Endothelial cell of umbilical vein (primary cell): ENCODE results near the gene PRXL2B.

Source experiments
- EZH2 ChIP-seq: IDR thresholded peaks from 2 replicates; pipeline ENCODE4 v1.6.1; 2012; ENCODE audit warnings: borderline replicate concordance, low read depth, mild to moderate bottlenecking, moderate library complexity, low read length, inconsistent platforms; ENCODE audit not compliant: severe bottlenecking
- FOS ChIP-seq: IDR thresholded peaks from 2 replicates; pipeline ENCODE4 v1.6.1; 2011; ENCODE audit warnings: mild to moderate bottlenecking, low read length, moderate library complexity, borderline replicate concordance; ENCODE audit not compliant: insufficient read depth
- JUN ChIP-seq: IDR thresholded peaks from 2 replicates; pipeline ENCODE4 v1.6.1; 2011; ENCODE audit warnings: borderline replicate concordance, low read depth; ENCODE audit not compliant: insufficient read length, insufficient read depth
- MYC ChIP-seq: IDR thresholded peaks from one replicate; pipeline ENCODE4 v1.6.1; 2011; ENCODE audit warnings: mild to moderate bottlenecking, low read depth, low read length
- POLR2A ChIP-seq: IDR thresholded peaks from 2 replicates; pipeline ENCODE4 v1.6.1; 2012; ENCODE audit warnings: low read depth, mild to moderate bottlenecking, control low read depth, low read length
- POLR2AphosphoS5 ChIP-seq: IDR thresholded peaks from 2 replicates; pipeline ENCODE4 v1.6.1; 2012; ENCODE audit warnings: low read depth, mild to moderate bottlenecking, control low read depth, low read length, moderate library complexity; ENCODE audit not compliant: insufficient read depth
- TF ChIP-seq, protein P1 (sequence below), 2 donors: IDR thresholded peaks; 1 replicate in 1 of 2; 2 replicates in 1 of 2; pipeline ENCODE4 v1.5.1; 2011; ENCODE audit warnings: low read length in 2 of 2, mild to moderate bottlenecking in 2 of 2, moderate library complexity in 2 of 2, control low read depth in 1 of 2, inconsistent platforms in 1 of 2, low read depth in 1 of 2; ENCODE audit not compliant: insufficient read depth in 1 of 2; ENCODE audit errors: extremely low read depth in 1 of 2
- TF ChIP-seq, protein P2 (sequence below): IDR thresholded peaks from 2 replicates; pipeline ENCODE4 v1.6.1; 2011; ENCODE audit not compliant: insufficient read depth, insufficient read length

DNA sequence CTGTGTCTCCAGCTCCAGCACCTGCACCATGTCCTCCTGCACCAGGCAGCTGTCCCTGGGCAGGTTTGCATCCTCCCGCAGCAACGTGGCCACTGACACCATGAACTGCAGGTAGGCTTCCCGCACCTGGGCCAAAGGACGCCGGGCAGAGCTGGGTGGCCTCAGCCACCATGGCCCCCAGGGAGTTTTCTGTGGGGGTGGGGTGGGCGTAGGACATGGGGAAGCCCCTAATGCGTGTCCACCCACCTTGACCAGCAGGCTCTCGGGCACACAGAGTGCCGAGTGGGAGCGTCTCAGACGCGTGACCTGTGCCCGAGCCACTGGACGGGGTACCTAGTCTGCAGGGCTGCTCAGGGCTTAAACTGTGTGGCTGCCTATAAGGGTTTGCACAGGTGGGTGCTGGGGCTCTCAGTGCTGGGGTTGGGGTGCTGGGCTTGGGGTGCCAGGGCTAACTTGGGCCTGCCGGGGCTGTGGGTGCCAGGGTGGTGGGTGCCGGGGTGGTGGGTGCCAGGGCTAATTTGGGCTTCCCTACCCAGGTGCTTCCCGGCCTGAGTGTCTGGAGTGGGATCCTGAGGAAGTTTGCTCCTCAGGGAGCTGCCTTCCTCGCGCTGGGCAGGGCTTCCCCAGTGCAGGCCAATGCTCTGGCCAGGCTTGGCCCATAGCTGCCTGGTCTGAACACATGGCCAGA lies 17.7 kb downstream of the PRXL2B start:
- TF ChIP-seq, protein P1, sequence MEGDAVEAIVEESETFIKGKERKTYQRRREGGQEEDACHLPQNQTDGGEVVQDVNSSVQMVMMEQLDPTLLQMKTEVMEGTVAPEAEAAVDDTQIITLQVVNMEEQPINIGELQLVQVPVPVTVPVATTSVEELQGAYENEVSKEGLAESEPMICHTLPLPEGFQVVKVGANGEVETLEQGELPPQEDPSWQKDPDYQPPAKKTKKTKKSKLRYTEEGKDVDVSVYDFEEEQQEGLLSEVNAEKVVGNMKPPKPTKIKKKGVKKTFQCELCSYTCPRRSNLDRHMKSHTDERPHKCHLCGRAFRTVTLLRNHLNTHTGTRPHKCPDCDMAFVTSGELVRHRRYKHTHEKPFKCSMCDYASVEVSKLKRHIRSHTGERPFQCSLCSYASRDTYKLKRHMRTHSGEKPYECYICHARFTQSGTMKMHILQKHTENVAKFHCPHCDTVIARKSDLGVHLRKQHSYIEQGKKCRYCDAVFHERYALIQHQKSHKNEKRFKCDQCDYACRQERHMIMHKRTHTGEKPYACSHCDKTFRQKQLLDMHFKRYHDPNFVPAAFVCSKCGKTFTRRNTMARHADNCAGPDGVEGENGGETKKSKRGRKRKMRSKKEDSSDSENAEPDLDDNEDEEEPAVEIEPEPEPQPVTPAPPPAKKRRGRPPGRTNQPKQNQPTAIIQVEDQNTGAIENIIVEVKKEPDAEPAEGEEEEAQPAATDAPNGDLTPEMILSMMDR (IDR thresholded peaks at IDR 0.05; ENCODE audit: extremely low read depth in 1 of 2, insufficient read depth in 1 of 2, low read depth in 1 of 2, low read length in 2 of 2), result no peak
- TF ChIP-seq EZH2 (no peak), POLR2A (no peak), FOS (no peak), POLR2AphosphoS5 (no peak), JUN (no peak), MYC (no peak)
- TF ChIP-seq, protein P2, sequence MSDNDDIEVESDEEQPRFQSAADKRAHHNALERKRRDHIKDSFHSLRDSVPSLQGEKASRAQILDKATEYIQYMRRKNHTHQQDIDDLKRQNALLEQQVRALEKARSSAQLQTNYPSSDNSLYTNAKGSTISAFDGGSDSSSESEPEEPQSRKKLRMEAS, result no peak
